K562 (cell line): ENCODE measurements around the gene ABR. TPM values are rescaled to one million over a fixed set of nuclear protein-coding genes. Genes with fewer than 3 reads are reported as not detected.

ENCODE experiments used
- ATAC-seq: fragments of 200-7000 bp; cut with Tn5 transposase; 3 replicates; pipeline ENCODE4 v1.9.1; 2020; ENCODE audit warnings: moderate library complexity
- BruUV-seq: library from RNA; stranded (reverse); fragments of 400-500 nt; replicated peaks from 2 replicates; lab custom pipeline; 2021; lab: Mats Ljungman, UMichigan
- CTCF ChIA-PET: fragments of 300-600 bp; formaldehyde crosslinking; extraction: SDS; loops from one replicate; lab custom pipeline; 2021; ENCODE audit warnings: low intra/inter-chr PET ratio; lab: Yijun Ruan, JAX
- POLR2A ChIA-PET: fragments of 300-600, 350-650 bp; sonication (Branson Sonifier 250); formaldehyde crosslinking; extraction: SDS; loops from one replicate; lab custom pipeline; 2021; ENCODE audit warnings: antibody characterized with exemption, inconsistent platforms; lab: Yijun Ruan, JAX
- DNase-seq, 4 experiments: peaks; one replicate each; pipeline versions ENCODE4 v3.0.0 to v3.0.0-alpha.2; 2011 to 2018; ENCODE audit warnings: low spot score in 3 of 4, mixed read lengths in 3 of 4; ENCODE audit errors: extremely low read depth in 1 of 4
- FAIRE-seq: peaks from 2 replicates; lab custom pipeline; 2011; peaks lifted over from hg19 to GRCh38; lab: Jason Lieb, UNC
- H2AFZ ChIP-seq: 2 replicates; pipeline ENCODE4 v1.6.0; 2011; ENCODE audit warnings: low read depth, low read length, control low read depth, inconsistent platforms
- H3K27ac ChIP-seq: fragments of 200-600 bp; 3 replicates; pipeline ENCODE4 v1.8.0; 2011; ENCODE audit warnings: low read depth, mild to moderate bottlenecking, control low read depth, inconsistent platforms, low read length, moderate library complexity, mixed read lengths; ENCODE audit errors: extremely low read depth
- H3K27me3 ChIP-seq, 2 experiments: fragments of 300-600 bp in 1 of 2; 2 replicates in 1 of 2; 3 replicates in 1 of 2; pipeline versions ENCODE4 v1.6.0 to v1.8.0; 2011; ENCODE audit warnings: inconsistent platforms in 2 of 2, low read length in 2 of 2, mild to moderate bottlenecking in 1 of 2, mixed read lengths in 1 of 2, moderate library complexity in 1 of 2; ENCODE audit not compliant: control insufficient read depth in 2 of 2, insufficient read depth in 2 of 2
- H3K36me3 ChIP-seq: fragments of 300-600 bp; 3 replicates; pipeline ENCODE4 v1.8.0; 2011; ENCODE audit warnings: mild to moderate bottlenecking, low read length, inconsistent platforms; ENCODE audit not compliant: control insufficient read depth, insufficient read depth
- H3K4me1 ChIP-seq, 2 experiments: fragments of 200-600 bp in 1 of 2; replicated peaks in 1 of 2; 2 replicates in 1 of 2; 3 replicates in 1 of 2; pipeline versions ENCODE4 v1.5.1 to v1.8.0; 2011; ENCODE audit warnings: inconsistent platforms in 2 of 2, low read length in 2 of 2, mild to moderate bottlenecking in 1 of 2, mixed read lengths in 1 of 2, moderate library complexity in 1 of 2; ENCODE audit not compliant: control insufficient read depth in 2 of 2, insufficient read depth in 2 of 2
- H3K4me2 ChIP-seq: 2 replicates; pipeline ENCODE4 v1.6.1; 2011; ENCODE audit warnings: low read length, control low read depth, inconsistent platforms, mixed read lengths; ENCODE audit not compliant: insufficient read depth
- H3K4me3 ChIP-seq: fragments of 200-600 bp; sonication (generic), shearing (Covaris generic); 2 replicates; pipeline ENCODE4 v1.5.1; 2016; ENCODE audit warnings: control low read depth, inconsistent platforms
- H3K79me2 ChIP-seq: fragments of 200-600 bp; 3 replicates; pipeline ENCODE4 v1.8.0; 2011; ENCODE audit warnings: low read length, inconsistent platforms; ENCODE audit not compliant: control insufficient read depth, insufficient read depth
- H3K9ac ChIP-seq, 2 experiments: 2 replicates each; pipeline versions ENCODE4 v1.6.0 to v1.6.1; 2011; ENCODE audit warnings: low read depth in 2 of 2, low read length in 2 of 2, control low read depth in 1 of 2, inconsistent platforms in 1 of 2, mild to moderate bottlenecking in 1 of 2, mixed read lengths in 1 of 2; ENCODE audit not compliant: insufficient read depth in 1 of 2
- H3K9me1 ChIP-seq: one replicate; pipeline ENCODE4 v1.6.0; 2011; ENCODE audit warnings: inconsistent platforms, mild to moderate bottlenecking, low read length, moderate library complexity; ENCODE audit not compliant: control insufficient read depth, insufficient read depth
- H3K9me3 ChIP-seq: replicated peaks from 2 replicates; pipeline ENCODE4 v1.5.1; 2011; ENCODE audit warnings: low read depth, low read length, inconsistent platforms; ENCODE audit not compliant: control insufficient read depth, insufficient read depth
- H4K20me1 ChIP-seq: replicated peaks from 2 replicates; pipeline ENCODE4 v1.6.1; 2011; ENCODE audit warnings: low read length, inconsistent platforms, mixed read lengths; ENCODE audit not compliant: control insufficient read depth, insufficient read depth
- NR2F6 ChIP-seq: fragments of 450-650 bp; formaldehyde crosslinking; IDR thresholded peaks from 2 replicates; pipeline ENCODE4 v1.4.0; 2020; ENCODE audit warnings: mild to moderate bottlenecking
- PYGO2 ChIP-seq: fragments of 450-650 bp; IDR thresholded peaks from 2 replicates; pipeline ENCODE4 v1.6.1; 2016; ENCODE audit warnings: mild to moderate bottlenecking, missing genetic modification characterization, moderate library complexity, missing compliant biosample characterization
- RBFOX2 ChIP-seq: fragments of 200-400 bp; formaldehyde crosslinking; IDR thresholded peaks from 2 replicates; pipeline ENCODE4 v1.6.1; 2017; ENCODE audit warnings: low read depth, mild to moderate bottlenecking, low read length, moderate library complexity
- SMARCA4 ChIP-seq: fragments of 450-650 bp; IDR thresholded peaks from 2 replicates; pipeline ENCODE4 v1.6.1; 2016
- SRSF7 ChIP-seq: fragments of 200-400 bp; formaldehyde crosslinking; optimal IDR thresholded peaks from 2 replicates; pipeline ENCODE3; 2017; ENCODE audit warnings: mild to moderate bottlenecking, low read depth, low read length
- XRCC3 ChIP-seq: fragments of 450-650 bp; IDR thresholded peaks from 2 replicates; pipeline ENCODE4 v1.6.1; 2017; ENCODE audit warnings: mild to moderate bottlenecking, moderate library complexity
- ZFP1 ChIP-seq: fragments of 450-650 bp; formaldehyde crosslinking; IDR thresholded peaks from 2 replicates; pipeline ENCODE4 v1.4.0; 2020; ENCODE audit warnings: mild to moderate bottlenecking, mixed read lengths
- ZNF551 ChIP-seq: fragments of 250-450 bp; sonication (Bioruptor Pico); IDR thresholded peaks from 2 replicates; pipeline ENCODE4 v1.5.0; 2021; ENCODE audit warnings: mild to moderate bottlenecking, moderate library complexity
- WGBS: fragments of 100-300 bp; shearing (Covaris generic); methylation state at CpG from one replicate; pipeline ENCODE4 v1.1.6; 2016; ENCODE audit warnings: low coverage, mixed read lengths; ENCODE audit not compliant: insufficient coverage; ENCODE audit errors: missing lambda C conversion rate; 5-methylcytosine and 5-hydroxymethylcytosine counted together
- in situ Hi-C: fragments of 300-500 bp; cut with MboI; formaldehyde crosslinking; loops from 4 replicates; pipeline ENCODE4 v1.15.0; 2018; ENCODE audit warnings: inconsistent platforms, mixed read lengths
- intact Hi-C: fragments of 100-400 bp; cut with micrococcal nuclease; formaldehyde crosslinking; loops from 2 replicates; pipeline ENCODE4 v1.14.2; 2022
- polyA plus RNA-seq, 8 experiments: library from polyadenylated mRNA; depleted of rRNA in 4 of 8; stranded (reverse) in 5 of 8; unstranded in 3 of 8; fragments of >200 nt; fragmentation: Nextera tagmentation in 2 of 8; fragmentation: Illumina TruSeq in 1 of 8; extraction: Ambion mirVana in 2 of 8; extraction: Trizol in 1 of 8; gene quantifications; 2 replicates each; pipeline versions ENCODE4 v1.2.1 to v1.2.3, GENCODE V29; 2011 to 2014; ENCODE audit warnings: inconsistent platforms in 1 of 8, missing spikeins in 1 of 8
- total RNA-seq, 7 experiments: library from RNA; depleted of rRNA in 6 of 7; stranded (reverse); fragments of >200 nt in 6 of 7; fragmentation: Illumina TruSeq in 2 of 7; extraction: Trizol in 2 of 7; gene quantifications; 2 replicates each; pipeline versions ENCODE4 v1.2.1 to v1.2.3, GENCODE V29; 2011 to 2021; ENCODE audit warnings: low replicate concordance in 1 of 7
- TF ChIP-seq, protein P1 (sequence below), 2 experiments: fragments of 450-650 bp in 1 of 2; sonication (generic) in 1 of 2; formaldehyde crosslinking in 1 of 2; IDR thresholded peaks; 2 replicates each; pipeline versions ENCODE4 v1.7.1 to v1.9.0; 2016 to 2022; ENCODE audit warnings: inconsistent platforms in 1 of 2, mild to moderate bottlenecking in 1 of 2, missing genetic modification reagents in 1 of 2
- TF ChIP-seq, protein P2 (sequence below): fragments of 450-650 bp; IDR thresholded peaks from 2 replicates; pipeline ENCODE4 v1.6.1; 2016; ENCODE audit warnings: borderline replicate concordance

Gene ABR
- total and polyA plus RNA-seq, 9 of the 15 experiments (the other 6 are each of a cell fraction or from before 2014, with no cell fraction given) = 0.07 to 1.6 (median 0.37) TPM; not detected in 1

DNA sequence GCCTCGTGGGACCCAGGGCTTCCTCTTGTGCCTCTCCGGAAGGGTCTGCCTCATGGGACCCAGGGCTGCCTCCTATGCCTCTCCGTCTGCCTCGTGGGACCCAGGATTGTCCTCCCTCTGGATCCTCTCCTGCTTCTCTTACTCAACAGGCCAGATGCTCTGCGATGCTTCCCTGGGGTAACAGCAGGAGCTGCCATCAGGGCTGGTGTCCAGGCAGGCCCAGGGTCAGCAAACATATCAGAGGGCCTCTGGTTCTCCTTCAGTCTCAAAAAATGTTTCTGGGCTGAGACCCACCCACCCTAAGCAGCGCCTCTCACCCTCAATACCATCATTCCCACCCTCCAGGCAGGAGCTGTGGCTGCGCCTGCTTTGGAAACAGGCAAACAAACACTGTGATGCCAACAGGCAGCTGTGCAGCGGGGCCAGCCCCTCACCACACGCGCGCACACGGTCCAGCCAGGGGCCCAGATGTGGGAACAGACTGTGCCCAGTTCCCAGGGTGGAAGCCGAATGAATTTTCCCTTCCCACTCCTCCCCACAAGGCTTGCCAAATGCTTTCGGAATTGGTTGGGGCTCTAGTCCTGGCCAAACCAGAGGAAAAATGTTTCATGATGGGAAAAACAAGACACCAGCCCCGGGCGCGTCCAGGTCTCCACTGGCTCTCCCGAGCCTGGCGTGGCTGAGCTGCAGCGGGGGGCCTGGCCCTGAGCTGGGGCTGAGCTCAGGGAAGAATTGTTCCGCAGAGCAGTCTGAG lies 171.6 kb downstream of the ABR start:
- intact Hi-C loops = no loop called here
- no peaks in the 10 kb centered on the region for H3K9me3 ChIP-seq

More for the DNA sequence above, 171.6 kb downstream of the ABR start:
- DNase-seq (no peak), ATAC-seq (no peak), FAIRE-seq (no peak)
- in situ Hi-C loops = no loop called here
- H3K9me1 ChIP-seq = no peaks in the 10 kb centered on the region
- no peaks in the 10 kb centered on the region for H3K79me2 ChIP-seq
- H3K4me2 ChIP-seq = no peak overlapping the region
- peaks cover 0 to 45% of the 10 kb centered on the region in 2 experiments; a peak in 2 of 5 replicates for H3K4me1 ChIP-seq
- H4K20me1 ChIP-seq = no peaks in the 10 kb centered on the region
- WGBS = 42% methylated on average over 10 of the region's 21 CpGs
- no TSS peak for BruUV-seq
- H3K27me3 ChIP-seq = peaks cover 0 to 29% of the 10 kb centered on the region in 2 experiments; a peak in 2 of 5 replicates
- no peak overlapping the region for H3K4me3 ChIP-seq
- ChIA-PET CTCF (interaction anchor here (0.7 kb wide), 1 partner anchor 1035 kb away, joined by 3 read pairs; no protein-coding TSS in a partner anchor), POLR2A (interaction anchor here (0.7 kb wide), 1 partner anchor 828 kb away, joined by 4 read pairs; no protein-coding TSS in a partner anchor)
- no peak overlapping the region for H3K9ac ChIP-seq
- no peaks in the 10 kb centered on the region; the same call in 2 of the 3 replicates for H3K36me3 ChIP-seq
- TF ChIP-seq, protein P1, sequence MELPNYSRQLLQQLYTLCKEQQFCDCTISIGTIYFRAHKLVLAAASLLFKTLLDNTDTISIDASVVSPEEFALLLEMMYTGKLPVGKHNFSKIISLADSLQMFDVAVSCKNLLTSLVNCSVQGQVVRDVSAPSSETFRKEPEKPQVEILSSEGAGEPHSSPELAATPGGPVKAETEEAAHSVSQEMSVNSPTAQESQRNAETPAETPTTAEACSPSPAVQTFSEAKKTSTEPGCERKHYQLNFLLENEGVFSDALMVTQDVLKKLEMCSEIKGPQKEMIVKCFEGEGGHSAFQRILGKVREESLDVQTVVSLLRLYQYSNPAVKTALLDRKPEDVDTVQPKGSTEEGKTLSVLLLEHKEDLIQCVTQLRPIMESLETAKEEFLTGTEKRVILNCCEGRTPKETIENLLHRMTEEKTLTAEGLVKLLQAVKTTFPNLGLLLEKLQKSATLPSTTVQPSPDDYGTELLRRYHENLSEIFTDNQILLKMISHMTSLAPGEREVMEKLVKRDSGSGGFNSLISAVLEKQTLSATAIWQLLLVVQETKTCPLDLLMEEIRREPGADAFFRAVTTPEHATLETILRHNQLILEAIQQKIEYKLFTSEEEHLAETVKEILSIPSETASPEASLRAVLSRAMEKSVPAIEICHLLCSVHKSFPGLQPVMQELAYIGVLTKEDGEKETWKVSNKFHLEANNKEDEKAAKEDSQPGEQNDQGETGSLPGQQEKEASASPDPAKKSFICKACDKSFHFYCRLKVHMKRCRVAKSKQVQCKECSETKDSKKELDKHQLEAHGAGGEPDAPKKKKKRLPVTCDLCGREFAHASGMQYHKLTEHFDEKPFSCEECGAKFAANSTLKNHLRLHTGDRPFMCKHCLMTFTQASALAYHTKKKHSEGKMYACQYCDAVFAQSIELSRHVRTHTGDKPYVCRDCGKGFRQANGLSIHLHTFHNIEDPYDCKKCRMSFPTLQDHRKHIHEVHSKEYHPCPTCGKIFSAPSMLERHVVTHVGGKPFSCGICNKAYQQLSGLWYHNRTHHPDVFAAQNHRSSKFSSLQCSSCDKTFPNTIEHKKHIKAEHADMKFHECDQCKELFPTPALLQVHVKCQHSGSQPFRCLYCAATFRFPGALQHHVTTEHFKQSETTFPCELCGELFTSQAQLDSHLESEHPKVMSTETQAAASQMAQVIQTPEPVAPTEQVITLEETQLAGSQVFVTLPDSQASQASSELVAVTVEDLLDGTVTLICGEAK (IDR thresholded peaks at IDR 0.05) = no peak
- TF ChIP-seq, protein P1 (CRISPR knock-in tag; IDR thresholded peaks at IDR 0.05) = no peak
- TF ChIP-seq ZNF551 = no peak
- TF ChIP-seq XRCC3 = no peak
- TF ChIP-seq ZFP1 (CRISPR knock-in tag) = no peak
- TF ChIP-seq RBFOX2 = no peak
- TF ChIP-seq PYGO2 (tag) = no peak
- no peak for TF ChIP-seq NR2F6 (CRISPR knock-in tag)
- TF ChIP-seq SMARCA4 = no peak
- TF ChIP-seq, protein P2, sequence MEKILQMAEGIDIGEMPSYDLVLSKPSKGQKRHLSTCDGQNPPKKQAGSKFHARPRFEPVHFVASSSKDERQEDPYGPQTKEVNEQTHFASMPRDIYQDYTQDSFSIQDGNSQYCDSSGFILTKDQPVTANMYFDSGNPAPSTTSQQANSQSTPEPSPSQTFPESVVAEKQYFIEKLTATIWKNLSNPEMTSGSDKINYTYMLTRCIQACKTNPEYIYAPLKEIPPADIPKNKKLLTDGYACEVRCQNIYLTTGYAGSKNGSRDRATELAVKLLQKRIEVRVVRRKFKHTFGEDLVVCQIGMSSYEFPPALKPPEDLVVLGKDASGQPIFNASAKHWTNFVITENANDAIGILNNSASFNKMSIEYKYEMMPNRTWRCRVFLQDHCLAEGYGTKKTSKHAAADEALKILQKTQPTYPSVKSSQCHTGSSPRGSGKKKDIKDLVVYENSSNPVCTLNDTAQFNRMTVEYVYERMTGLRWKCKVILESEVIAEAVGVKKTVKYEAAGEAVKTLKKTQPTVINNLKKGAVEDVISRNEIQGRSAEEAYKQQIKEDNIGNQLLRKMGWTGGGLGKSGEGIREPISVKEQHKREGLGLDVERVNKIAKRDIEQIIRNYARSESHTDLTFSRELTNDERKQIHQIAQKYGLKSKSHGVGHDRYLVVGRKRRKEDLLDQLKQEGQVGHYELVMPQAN = no peak
- TF ChIP-seq SRSF7 = no peak
- no peak overlapping the region for H3K27ac ChIP-seq
- H2AFZ ChIP-seq = no peak overlapping the region
